HG02970 (cell line): ENCODE measurements around the gene UNC5C.

ENCODE experiments used
- ATAC-seq: cut with Tn5 transposase; IDR thresholded peaks from one replicate; pipeline ENCODE4 v1.9.1; 2021; ENCODE audit warnings: mild to moderate bottlenecking, moderate library complexity, moderate number of reproducible peaks; ENCODE audit not compliant: unreplicated experiment, low FRiP score

UNC5C gene

GRCh38 chr4:95548738-95549245, at the start of gene UNC5C:
TSS of gene UNC5C (minus strand) at chr4:95548973.
- no peak for ATAC-seq

- ATAC-seq: no peak
Measured at GRCh38 chr4:95596676-95597075, 47.9 kb upstream of the UNC5C start.

GRCh38 chr4:95594629-95595028, 45.9 kb upstream of the UNC5C start:
- no peak for ATAC-seq

GRCh38 chr4:95594013-95594412, 45.2 kb upstream of the UNC5C start:
- ATAC-seq: no peak

GRCh38 chr4:95591278-95591677, 42.5 kb upstream of the UNC5C start:
- ATAC-seq: no peak

- ATAC-seq: no peak
Measured at GRCh38 chr4:95590615-95591014, 41.8 kb upstream of the UNC5C start.

- ATAC-seq: no peak
Measured at GRCh38 chr4:95585016-95585695, 36.4 kb upstream of the UNC5C start.

GRCh38 chr4:95580226-95580625, 31.5 kb upstream of the UNC5C start:
- no peak for ATAC-seq

- no peak for ATAC-seq
Measured at GRCh38 chr4:95572304-95572991, 23.7 kb upstream of the UNC5C start.

- no peak for ATAC-seq
Measured at GRCh38 chr4:95571577-95571976, 22.8 kb upstream of the UNC5C start.

- no peak for ATAC-seq
Measured at GRCh38 chr4:95563638-95564337, 15.0 kb upstream of the UNC5C start.

- no peak for ATAC-seq
Measured at GRCh38 chr4:95560774-95561173, 12.0 kb upstream of the UNC5C start.

GRCh38 chr4:95556207-95556859, 7.6 kb upstream of the UNC5C start:
- no peak for ATAC-seq

GRCh38 chr4:95552942-95553550, 4.3 kb upstream of the UNC5C start:
- no peak for ATAC-seq

GRCh38 chr4:95551653-95552052, 2.9 kb upstream of the UNC5C start:
- no peak for ATAC-seq

- no peak for ATAC-seq
Measured at GRCh38 chr4:95550115-95550987, 1.6 kb upstream of the UNC5C start.

GRCh38 chr4:95549246-95550114, 707 bp upstream of the UNC5C start:
- ATAC-seq: peak; percentile 87

- no peak for ATAC-seq
Measured at GRCh38 chr4:95547715-95548471, 880 bp downstream of the UNC5C start.
